DOHH2 (cell line): ENCODE data around the gene TMEM87B.

Experiments used
- EZH2phosphoT487 ChIP-seq: fragments of 200-600 bp; sonication (generic); IDR thresholded peaks from 2 replicates; pipeline ENCODE4 v1.6.1; 2017; ENCODE audit warnings: borderline replicate concordance, mild to moderate bottlenecking, antibody characterized with exemption, low read length, moderate library complexity, mixed read lengths
- TF ChIP-seq, protein P1 (sequence below): fragments of 200-600 bp; sonication (generic); IDR thresholded peaks from one replicate; pipeline ENCODE4 v1.5.1; 2014; ENCODE audit warnings: antibody characterized with exemption, mild to moderate bottlenecking, low read depth, low read length; ENCODE audit not compliant: poor library complexity, severe bottlenecking

- TF ChIP-seq, protein P1, sequence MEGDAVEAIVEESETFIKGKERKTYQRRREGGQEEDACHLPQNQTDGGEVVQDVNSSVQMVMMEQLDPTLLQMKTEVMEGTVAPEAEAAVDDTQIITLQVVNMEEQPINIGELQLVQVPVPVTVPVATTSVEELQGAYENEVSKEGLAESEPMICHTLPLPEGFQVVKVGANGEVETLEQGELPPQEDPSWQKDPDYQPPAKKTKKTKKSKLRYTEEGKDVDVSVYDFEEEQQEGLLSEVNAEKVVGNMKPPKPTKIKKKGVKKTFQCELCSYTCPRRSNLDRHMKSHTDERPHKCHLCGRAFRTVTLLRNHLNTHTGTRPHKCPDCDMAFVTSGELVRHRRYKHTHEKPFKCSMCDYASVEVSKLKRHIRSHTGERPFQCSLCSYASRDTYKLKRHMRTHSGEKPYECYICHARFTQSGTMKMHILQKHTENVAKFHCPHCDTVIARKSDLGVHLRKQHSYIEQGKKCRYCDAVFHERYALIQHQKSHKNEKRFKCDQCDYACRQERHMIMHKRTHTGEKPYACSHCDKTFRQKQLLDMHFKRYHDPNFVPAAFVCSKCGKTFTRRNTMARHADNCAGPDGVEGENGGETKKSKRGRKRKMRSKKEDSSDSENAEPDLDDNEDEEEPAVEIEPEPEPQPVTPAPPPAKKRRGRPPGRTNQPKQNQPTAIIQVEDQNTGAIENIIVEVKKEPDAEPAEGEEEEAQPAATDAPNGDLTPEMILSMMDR = no peak
- TF ChIP-seq EZH2phosphoT487 = no peak
Observed at GRCh38 chr2:112163541-112163981, 108.5 kb downstream of the TMEM87B start.
